HCT116 (cell line): ENCODE results near the gene ELF1. TPM values are rescaled to one million over a fixed set of nuclear protein-coding genes. Genes with fewer than 3 reads are reported as not detected.

Source experiments
- ATAC-seq: fragments of 200-7000 bp; cut with Tn5 transposase; 2 replicates; pipeline ENCODE4 v1.9.1; 2020; ENCODE audit warnings: mild to moderate bottlenecking, moderate library complexity
- BruUV-seq: library from RNA; stranded (reverse); fragments of 400-500 nt; replicated peaks from 2 replicates; lab custom pipeline; 2021; lab: Mats Ljungman, UMichigan
- CTCF ChIA-PET: fragments of 300-600 bp; sonication (Branson Sonifier 250); formaldehyde crosslinking; loops from one replicate; lab custom pipeline; 2021; ENCODE audit warnings: antibody characterized with exemption; lab: Charles Lee
- POLR2A ChIA-PET: fragments of 300-600, 350-600 bp; sonication (Branson Sonifier 250); formaldehyde crosslinking; loops from one replicate; lab custom pipeline; 2021; ENCODE audit warnings: antibody characterized with exemption; lab: Charles Lee
- RAD21 ChIA-PET, 2 experiments: fragments of 300-600 bp; sonication (Branson Sonifier 250); formaldehyde crosslinking; loops; one replicate each; lab custom pipeline; 2023; ENCODE audit warnings: low total read pairs in 2 of 2; ENCODE audit not compliant: uncharacterized antibody in 2 of 2, unreplicated experiment in 2 of 2, low non-redundant PET in 1 of 2; lab: Charles Lee
- DNase-seq: peaks from one replicate; pipeline ENCODE4 v3.0.0-alpha.2; 2010; ENCODE audit warnings: low read depth, low spot score
- H2AFZ ChIP-seq: fragments of 200-600 bp; shearing (Covaris generic), sonication (generic); 2 replicates; pipeline ENCODE4 v1.6.1; 2017; ENCODE audit warnings: low read depth, mixed run types, mixed read lengths, antibody characterized with exemption, low read length; ENCODE audit not compliant: poor library complexity, severe bottlenecking
- H3K27ac ChIP-seq: 2 replicates; pipeline ENCODE4 v1.5.1; 2012; ENCODE audit warnings: low read depth, low read length
- H3K27me3 ChIP-seq: fragments of 200-600 bp; sonication (generic); 2 replicates; pipeline ENCODE4 v1.6.1; 2016; ENCODE audit warnings: mixed run types, low read length, mixed read lengths; ENCODE audit not compliant: insufficient read depth
- H3K36me3 ChIP-seq, 2 experiments: fragments of 200-500 bp in 1 of 2; fragments of 200-600 bp in 1 of 2; sonication (Bioruptor generic) in 1 of 2; sonication (generic) in 1 of 2; 2 replicates each; pipeline versions ENCODE4 v1.5.1 to v1.6.1; 2014 to 2016; ENCODE audit warnings: low read length in 2 of 2, inconsistent platforms in 1 of 2, mixed read lengths in 1 of 2, mixed run types in 1 of 2; ENCODE audit not compliant: insufficient read depth in 2 of 2, control insufficient read depth in 1 of 2
- H3K4me1 ChIP-seq, 2 experiments: fragments of 200-600 bp in 1 of 2; sonication (generic) in 1 of 2; 2 replicates each; pipeline versions ENCODE4 v1.5.1 to v1.6.1; 2012 to 2017; ENCODE audit warnings: low read length in 2 of 2, inconsistent platforms in 1 of 2, mild to moderate bottlenecking in 1 of 2, mixed read lengths in 1 of 2, mixed run types in 1 of 2, moderate library complexity in 1 of 2; ENCODE audit not compliant: insufficient read depth in 2 of 2, control insufficient read depth in 1 of 2
- H3K4me2 ChIP-seq: fragments of 200-600 bp; sonication (generic); 2 replicates; pipeline ENCODE4 v1.6.1; 2017; ENCODE audit warnings: mixed run types, low read length, mixed read lengths
- H3K4me3 ChIP-seq, 2 experiments: fragments of 200-600 bp in 1 of 2; sonication (generic) in 1 of 2; replicated peaks in 1 of 2; 2 replicates each; pipeline ENCODE4 v1.5.1; 2011 to 2016; ENCODE audit warnings: low read length in 2 of 2, control low read depth in 1 of 2, low read depth in 1 of 2, mild to moderate bottlenecking in 1 of 2, mixed read lengths in 1 of 2, mixed run types in 1 of 2
- H3K79me2 ChIP-seq: fragments of 200-600 bp; sonication (generic); 2 replicates; pipeline ENCODE4 v1.6.1; 2017; ENCODE audit warnings: mild to moderate bottlenecking, mixed run types, low read length, moderate library complexity, mixed read lengths; ENCODE audit not compliant: insufficient read depth
- H3K9ac ChIP-seq: fragments of 200-600 bp; sonication (generic); 2 replicates; pipeline ENCODE4 v1.6.1; 2016; ENCODE audit warnings: low read length, mixed read lengths
- H3K9me2 ChIP-seq: fragments of 200-600 bp; sonication (generic), shearing (Covaris generic); 2 replicates; pipeline ENCODE4 v1.6.1; 2017; ENCODE audit warnings: mixed run types, mild to moderate bottlenecking, moderate library complexity; ENCODE audit not compliant: insufficient read depth
- H3K9me3 ChIP-seq, 2 experiments: fragments of 200-500 bp in 1 of 2; fragments of 200-600 bp in 1 of 2; sonication (Bioruptor generic) in 1 of 2; sonication (generic) in 1 of 2; 2 replicates each; pipeline ENCODE4 v1.6.1; 2014 to 2017; ENCODE audit warnings: low read length in 2 of 2, mixed read lengths in 2 of 2, inconsistent platforms in 1 of 2, low read depth in 1 of 2, mild to moderate bottlenecking in 1 of 2, mixed run types in 1 of 2, moderate library complexity in 1 of 2; ENCODE audit not compliant: control insufficient read depth in 1 of 2, insufficient read depth in 1 of 2
- H4K20me1 ChIP-seq: fragments of 200-600 bp; sonication (generic), shearing (Covaris generic); 2 replicates; pipeline ENCODE4 v1.6.1; 2017; ENCODE audit warnings: mixed run types, mild to moderate bottlenecking, moderate library complexity; ENCODE audit not compliant: insufficient read depth
- CEBPB ChIP-seq: IDR thresholded peaks from 2 replicates; pipeline ENCODE4 v1.6.1; 2012; ENCODE audit warnings: low read depth
- ELF1 ChIP-seq: IDR thresholded peaks from 2 replicates; pipeline ENCODE4 v1.6.1; 2012; ENCODE audit warnings: low read depth, borderline replicate concordance
- EZH2 ChIP-seq: fragments of 200-600 bp; sonication (generic); IDR thresholded peaks from 2 replicates; pipeline ENCODE4 v1.6.1; 2017; ENCODE audit warnings: antibody characterized with exemption, mixed run types
- EZH2phosphoT487 ChIP-seq: fragments of 200-600 bp; IDR thresholded peaks from 2 replicates; pipeline ENCODE4 v1.6.1; 2018; ENCODE audit warnings: antibody characterized with exemption, borderline replicate concordance
- FOSL1 ChIP-seq: IDR thresholded peaks from 2 replicates; pipeline ENCODE4 v1.6.1; 2012; ENCODE audit warnings: low read depth
- JUND ChIP-seq: IDR thresholded peaks from 2 replicates; pipeline ENCODE4 v1.6.1; 2012
- MAX ChIP-seq: IDR thresholded peaks from 2 replicates; pipeline ENCODE4 v1.6.1; 2012
- POLR2AphosphoS5 ChIP-seq: IDR thresholded peaks from 2 replicates; pipeline ENCODE4 v1.6.1; 2011; ENCODE audit warnings: mild to moderate bottlenecking, low read depth, low read length, moderate library complexity
- SIN3A ChIP-seq: IDR thresholded peaks from 2 replicates; pipeline ENCODE4 v1.6.1; 2012; ENCODE audit warnings: low read depth
- SP1 ChIP-seq: IDR thresholded peaks from 2 replicates; pipeline ENCODE4 v1.6.1; 2012; ENCODE audit warnings: low read depth
- SRF ChIP-seq: IDR thresholded peaks from 2 replicates; pipeline ENCODE4 v1.6.1; 2012; ENCODE audit warnings: low read depth
- TCF7L2 ChIP-seq: IDR thresholded peaks from 2 replicates; pipeline ENCODE4 v1.7.0; 2011; ENCODE audit warnings: borderline replicate concordance, inconsistent platforms; ENCODE audit not compliant: insufficient read depth, insufficient read length; ENCODE audit errors: extremely low read depth
- YY1 ChIP-seq: IDR thresholded peaks from 2 replicates; pipeline ENCODE4 v1.6.1; 2011; ENCODE audit warnings: low read length, low read depth, moderate library complexity, mild to moderate bottlenecking; ENCODE audit not compliant: insufficient replicate concordance; ENCODE audit errors: extremely low read depth
- ZBTB33 ChIP-seq: IDR thresholded peaks from 2 replicates; pipeline ENCODE4 v1.6.1; 2011; ENCODE audit warnings: mild to moderate bottlenecking, low read length, moderate library complexity; ENCODE audit not compliant: insufficient replicate concordance; ENCODE audit errors: extremely low read depth
- ZNF274 ChIP-seq: fragments of 200-500 bp; sonication (Bioruptor generic); IDR thresholded peaks from 2 replicates; pipeline ENCODE4 v1.6.1; 2014; ENCODE audit warnings: mild to moderate bottlenecking, low read depth, low read length, inconsistent platforms
- intact Hi-C: fragments of 100-400 bp; cut with micrococcal nuclease; formaldehyde crosslinking; loops from 2 replicates; pipeline ENCODE4 v1.10.0; 2022
- total RNA-seq: library from RNA; stranded (reverse); gene quantifications from one replicate; pipeline ENCODE4 v1.2.1, GENCODE V29; 2021; ENCODE audit not compliant: unreplicated experiment
- TF ChIP-seq, protein P1 (sequence below), 3 experiments: fragments of 200-600 bp in 1 of 3; sonication (generic) in 1 of 3; IDR thresholded peaks in 2 of 3; conservative IDR thresholded peaks in 1 of 3; 2 replicates each; pipeline ENCODE4 v1.5.1; 2012 to 2017; ENCODE audit warnings: low read depth in 2 of 3, low read length in 2 of 3, antibody characterized with exemption in 1 of 3, borderline replicate concordance in 1 of 3, control low read depth in 1 of 3, mild to moderate bottlenecking in 1 of 3, mixed read lengths in 1 of 3, mixed run types in 1 of 3, moderate library complexity in 1 of 3; ENCODE audit not compliant: insufficient read depth in 1 of 3

ELF1 gene
- total RNA-seq, 1 experiment from 2014 or later = 30.0 TPM

GRCh38 chr13:41012536-41012935 lies 6.6 kb downstream of the ELF1 start:
- peaks cover 88% of the 10 kb centered on the region for H3K79me2 ChIP-seq
- H3K27ac ChIP-seq = no peak overlapping the region
- intact Hi-C loops = no loop called here
- ChIA-PET CTCF (interaction anchor here (1.1 kb wide), 1 partner anchor 11 kb away, joined by 3 read pairs; no protein-coding TSS in a partner anchor), POLR2A (no interaction called here), RAD21 (interaction anchor here in 1 of 2 experiments (0.6 kb wide), 1 partner anchor 312 kb away, joined by 5 read pairs; no protein-coding TSS in a partner anchor)
- no peak for ATAC-seq
- no peak overlapping the region for H3K9ac ChIP-seq
- BruUV-seq = no TSS peak
- H3K4me3 ChIP-seq = no peak overlapping the region
- H3K27me3 ChIP-seq = no peaks in the 10 kb centered on the region
- no peak overlapping the region for H2AFZ ChIP-seq
- H3K4me2 ChIP-seq = no peak overlapping the region
- no peaks in the 10 kb centered on the region for H4K20me1 ChIP-seq
- H3K4me1 ChIP-seq = peaks cover 2 to 15% of the 10 kb centered on the region in 2 experiments; a peak in 2 of 4 replicates
- no peaks in the 10 kb centered on the region for H3K9me3 ChIP-seq
- no peaks in the 10 kb centered on the region for H3K9me2 ChIP-seq
- no peaks in the 10 kb centered on the region for H3K36me3 ChIP-seq
- DNase-seq = no peak
- no peak for TF ChIP-seq TCF7L2
- no peak for TF ChIP-seq POLR2AphosphoS5
- TF ChIP-seq, protein P1, sequence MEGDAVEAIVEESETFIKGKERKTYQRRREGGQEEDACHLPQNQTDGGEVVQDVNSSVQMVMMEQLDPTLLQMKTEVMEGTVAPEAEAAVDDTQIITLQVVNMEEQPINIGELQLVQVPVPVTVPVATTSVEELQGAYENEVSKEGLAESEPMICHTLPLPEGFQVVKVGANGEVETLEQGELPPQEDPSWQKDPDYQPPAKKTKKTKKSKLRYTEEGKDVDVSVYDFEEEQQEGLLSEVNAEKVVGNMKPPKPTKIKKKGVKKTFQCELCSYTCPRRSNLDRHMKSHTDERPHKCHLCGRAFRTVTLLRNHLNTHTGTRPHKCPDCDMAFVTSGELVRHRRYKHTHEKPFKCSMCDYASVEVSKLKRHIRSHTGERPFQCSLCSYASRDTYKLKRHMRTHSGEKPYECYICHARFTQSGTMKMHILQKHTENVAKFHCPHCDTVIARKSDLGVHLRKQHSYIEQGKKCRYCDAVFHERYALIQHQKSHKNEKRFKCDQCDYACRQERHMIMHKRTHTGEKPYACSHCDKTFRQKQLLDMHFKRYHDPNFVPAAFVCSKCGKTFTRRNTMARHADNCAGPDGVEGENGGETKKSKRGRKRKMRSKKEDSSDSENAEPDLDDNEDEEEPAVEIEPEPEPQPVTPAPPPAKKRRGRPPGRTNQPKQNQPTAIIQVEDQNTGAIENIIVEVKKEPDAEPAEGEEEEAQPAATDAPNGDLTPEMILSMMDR (IDR thresholded peaks at IDR 0.05 in 2 of 3, conservative IDR thresholded peaks at IDR 0.05 in 1 of 3; ENCODE audit: borderline replicate concordance in 1 of 3, insufficient read depth in 1 of 3, low read depth in 2 of 3, low read length in 2 of 3) = no peak
- no peak for TF ChIP-seq SIN3A
- TF ChIP-seq ZNF274 = no peak
- no peak for TF ChIP-seq EZH2
- no peak for TF ChIP-seq ELF1
- TF ChIP-seq MAX = no peak
- TF ChIP-seq ZBTB33 = no peak
- TF ChIP-seq FOSL1 = no peak
- no peak for TF ChIP-seq YY1
- TF ChIP-seq CEBPB = no peak
- TF ChIP-seq SP1 = no peak
- no peak for TF ChIP-seq EZH2phosphoT487
- no peak for TF ChIP-seq JUND
- no peak for TF ChIP-seq SRF
